ENCODE data around the gene PCP2. TPM values are rescaled to one million over a fixed set of nuclear protein-coding genes. Genes with fewer than 3 reads are reported as not detected.
A peak's percentile ranks its signal among the peaks of the same experiment; 100 is the strongest.

PCP2 gene
- total RNA-seq, 1 experiment from 2014 or later = not detected

DNA sequence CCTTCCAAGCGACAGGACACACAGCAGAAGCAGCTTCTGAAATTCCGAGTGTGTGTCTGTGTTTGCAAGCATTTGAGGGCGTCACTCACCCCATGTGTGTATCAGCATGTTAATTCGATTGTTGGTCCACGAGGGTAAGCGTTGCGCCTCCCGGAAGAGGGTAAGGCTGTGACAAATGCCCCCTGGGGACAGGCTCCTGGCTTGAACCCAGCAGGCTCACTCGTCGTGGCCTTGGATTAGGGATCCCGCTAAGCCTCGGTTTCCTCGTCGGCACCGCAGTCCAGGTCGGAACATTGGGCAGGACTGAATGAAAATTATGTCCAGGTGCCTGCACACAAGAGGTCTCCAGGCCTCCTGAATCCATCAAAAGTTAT, 2.8 kb upstream of the PCP2 start:
- Histone ChIP-seq H3K27ac (ENCODE audit: insufficient read length, low read depth, low read length) (no peak overlapping the region), H3K18ac (ENCODE audit: insufficient read length, low read depth, low read length) (no peak overlapping the region), H2BK5ac (ENCODE audit: insufficient read length, low read length) (no peak overlapping the region), H2BK15ac (ENCODE audit: low read depth, low read length) (no peak overlapping the region), H2BK20ac (ENCODE audit: low read depth, low read length, poor library complexity, severe bottlenecking) (no peak overlapping the region), H3K23me2 (ENCODE audit: insufficient read length, low read depth, low read length, poor library complexity, severe bottlenecking) (no peaks in the 10 kb centered on the region), H3K27me3 (ENCODE audit: insufficient read depth, low read length) (peaks cover 16% of the 10 kb centered on the region; the same call in 1 of the 2 replicates), H3K9me3 (ENCODE audit: control insufficient read depth, low read depth, low read length) (no peaks in the 10 kb centered on the region), H4K91ac (ENCODE audit: insufficient read length, low read depth, low read length) (no peak overlapping the region), H3K9ac (ENCODE audit: extremely low read depth, insufficient read length, low read length) (no peak overlapping the region), H3K4me1 (ENCODE audit: insufficient read depth, low read length) (no peaks in the 10 kb centered on the region), H4K8ac (replicated peaks; ENCODE audit: insufficient read length, low read depth, low read length) (no peak overlapping the region), H2BK120ac (ENCODE audit: low read depth, low read length, poor library complexity, severe bottlenecking) (no peak overlapping the region), H3K23ac (ENCODE audit: insufficient read length, low read depth, low read length) (no peak overlapping the region), H2AK5ac (ENCODE audit: insufficient read length, low read length) (no peak overlapping the region), H4K5ac (ENCODE audit: insufficient read length, low read depth, low read length) (no peak overlapping the region), H2BK12ac (ENCODE audit: insufficient read length, low read depth, low read length) (no peak overlapping the region), H3K79me2 (ENCODE audit: insufficient read depth, low read length) (no peaks in the 10 kb centered on the region; the same call in 1 of the 2 replicates), H4K20me1 (ENCODE audit: control insufficient read depth, insufficient read depth, insufficient read length) (no peaks in the 10 kb centered on the region), H2AFZ (ENCODE audit: low read length) (no peak overlapping the region), H3K14ac (ENCODE audit: insufficient read depth, low read length) (no peak overlapping the region), H3T11ph (ENCODE audit: low read length) (no peak overlapping the region), H3K56ac (ENCODE audit: insufficient read length, low read depth, low read length) (no peak overlapping the region), H3K4me2 (ENCODE audit: insufficient read depth, insufficient read length, low read length) (no peak overlapping the region), H3K4ac (ENCODE audit: low read depth, low read length) (no peak overlapping the region), H3K79me1 (ENCODE audit: insufficient read depth, low read depth, low read length, poor library complexity, severe bottlenecking) (no peaks in the 10 kb centered on the region)
- H3K27me3 Mint-ChIP-seq (ENCODE audit: low read depth) = peaks cover 30% of the 10 kb centered on the region
- H3K4me3 Mint-ChIP-seq = peak overlapping the region; percentile 79 to 81
- no peak overlapping the region for H3K27ac Mint-ChIP-seq
- TF ChIP-seq CTCF (conservative IDR thresholded peaks at IDR 0.05) = no peak
- no CpG with 5 or more reads among the region's 16 CpGs for WGBS (ENCODE audit: extremely low coverage, insufficient read length, low lambda C conversion rate)
- peaks cover 7 to 17% (median 13%) of the 10 kb centered on the region in 3 experiments; a peak in 6 of 7 replicates for H3K36me3 Mint-ChIP-seq (ENCODE audit: insufficient read depth in 1 of 3, low read depth in 3 of 3)
- H3K9me3 Mint-ChIP-seq = no peaks in the 10 kb centered on the region
- peaks cover 0 to 5% of the 10 kb centered on the region in 2 experiments; a peak in 1 of 4 replicates for H3K4me1 Mint-ChIP-seq
- no peak for DNase-seq
